HG03571 (cell line): Measurements from ENCODE around the gene CABLES1.
A peak's percentile ranks its signal among the peaks of the same experiment; 100 is the strongest.
"Not testable (repeated sequence)": the region's sequence is repeated elsewhere in the genome, so short reads cannot be mapped to it uniquely, and the experiment has no call there.

Experiments used
- ATAC-seq: cut with Tn5 transposase; IDR thresholded peaks from one replicate; pipeline ENCODE4 v1.9.1; 2021; ENCODE audit not compliant: unreplicated experiment

CABLES1 gene, protein sequence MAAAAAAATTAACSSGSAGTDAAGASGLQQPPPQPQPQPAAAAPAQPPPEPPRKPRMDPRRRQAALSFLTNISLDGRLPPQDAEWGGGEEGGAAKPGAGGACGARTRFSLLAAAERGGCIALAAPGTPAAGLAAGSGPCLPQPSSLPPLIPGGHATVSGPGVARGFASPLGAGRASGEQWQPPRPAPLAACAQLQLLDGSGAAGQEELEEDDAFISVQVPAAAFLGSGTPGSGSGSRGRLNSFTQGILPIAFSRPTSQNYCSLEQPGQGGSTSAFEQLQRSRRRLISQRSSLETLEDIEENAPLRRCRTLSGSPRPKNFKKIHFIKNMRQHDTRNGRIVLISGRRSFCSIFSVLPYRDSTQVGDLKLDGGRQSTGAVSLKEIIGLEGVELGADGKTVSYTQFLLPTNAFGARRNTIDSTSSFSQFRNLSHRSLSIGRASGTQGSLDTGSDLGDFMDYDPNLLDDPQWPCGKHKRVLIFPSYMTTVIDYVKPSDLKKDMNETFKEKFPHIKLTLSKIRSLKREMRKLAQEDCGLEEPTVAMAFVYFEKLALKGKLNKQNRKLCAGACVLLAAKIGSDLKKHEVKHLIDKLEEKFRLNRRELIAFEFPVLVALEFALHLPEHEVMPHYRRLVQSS

GRCh38 chr18:23134780-23135549 lies at the start of gene CABLES1:
Gene CABLES1 (plus strand): TSS chr18:23135485. CDS start chr18:23135763, 278 bp downstream.
- ATAC-seq, result peak; percentile 18

GRCh38 chr18:23087352-23087751 lies 47.9 kb upstream of the CABLES1 start:
- no peak for ATAC-seq

GRCh38 chr18:23088310-23088709 lies 47.0 kb upstream of the CABLES1 start:
- no peak for ATAC-seq

GRCh38 chr18:23091017-23091993 lies 44.0 kb upstream of the CABLES1 start:
- peak; percentile 75 for ATAC-seq

DNA sequence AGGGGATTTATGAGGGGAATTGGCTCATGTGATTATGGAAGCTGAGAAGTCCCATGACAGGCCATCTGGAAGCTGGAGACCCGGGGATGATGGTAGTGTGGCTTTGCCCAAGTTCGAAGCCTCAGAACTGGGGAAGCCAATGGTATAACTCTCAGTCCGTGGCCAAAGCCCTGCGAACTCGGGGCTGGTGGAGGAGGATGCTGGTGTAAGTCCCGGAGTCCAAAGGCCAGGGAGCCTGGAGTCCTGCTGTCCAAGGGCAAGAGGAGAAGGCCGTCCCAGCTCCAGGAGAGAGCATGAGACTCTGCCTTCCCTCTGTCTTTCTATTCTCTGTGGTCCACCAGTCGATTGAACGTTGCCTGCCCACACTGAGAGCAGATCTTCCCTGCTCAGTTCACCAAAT lies 43.2 kb upstream of the CABLES1 start:
- no peak for ATAC-seq

DNA sequence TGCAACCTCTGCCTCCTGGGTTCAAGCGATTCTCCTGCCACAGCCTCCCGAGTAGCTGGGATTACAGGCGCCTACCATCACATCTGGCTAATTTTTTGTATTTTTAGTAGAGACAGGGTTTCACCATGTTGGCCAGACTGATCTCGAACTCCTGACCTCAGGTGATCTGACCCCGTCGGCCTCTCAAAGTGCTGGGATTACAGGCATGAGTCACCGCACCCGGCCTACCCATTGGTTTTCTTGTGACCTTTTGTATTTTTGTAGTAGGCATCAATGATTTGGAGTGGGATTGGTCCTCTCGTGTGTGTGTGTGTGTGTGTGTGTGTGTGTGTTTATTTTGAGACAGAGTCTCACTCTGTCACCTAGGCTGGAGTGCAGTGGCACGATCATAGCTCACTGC lies 42.2 kb upstream of the CABLES1 start:
- not testable (repeated sequence) for ATAC-seq

GRCh38 chr18:23093772-23094171 lies 41.5 kb upstream of the CABLES1 start:
- no peak for ATAC-seq

DNA sequence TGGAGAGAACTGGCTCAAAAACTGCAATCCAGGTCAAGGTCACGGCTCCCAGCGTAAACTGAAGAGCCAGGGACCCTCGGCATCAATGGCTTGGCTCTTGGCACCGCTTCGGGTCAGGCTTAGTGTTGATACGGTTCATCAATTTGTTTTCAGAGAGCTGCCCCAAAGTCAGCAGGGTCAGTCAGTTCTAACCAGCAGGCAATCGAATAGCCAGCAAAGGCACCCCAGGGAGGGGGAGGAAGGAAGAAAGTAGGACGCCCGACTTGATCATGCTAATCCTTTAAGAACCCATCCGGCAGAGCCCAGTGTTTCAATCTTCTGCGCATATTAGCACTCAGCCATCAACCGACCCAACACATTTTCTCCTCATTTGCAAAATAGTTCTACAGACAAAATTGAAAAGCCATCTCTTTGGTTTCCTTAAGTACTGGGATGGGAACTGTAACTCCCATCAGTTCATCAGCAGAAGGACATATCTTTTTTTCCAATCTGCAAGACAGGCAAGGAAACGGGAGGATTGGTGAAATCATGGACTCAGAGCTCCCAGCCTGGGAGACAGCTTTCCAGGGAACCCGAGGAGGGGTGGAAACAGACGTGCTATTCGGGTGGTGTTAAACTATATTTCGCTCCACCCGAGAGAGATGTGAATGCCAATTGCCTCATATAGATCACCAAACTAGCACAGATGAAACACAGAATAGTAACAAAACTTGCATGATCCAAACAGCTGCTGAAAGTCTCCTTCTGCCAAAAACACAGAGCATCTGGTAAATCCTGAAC lies 40.7 kb upstream of the CABLES1 start:
- ATAC-seq, result no peak

DNA sequence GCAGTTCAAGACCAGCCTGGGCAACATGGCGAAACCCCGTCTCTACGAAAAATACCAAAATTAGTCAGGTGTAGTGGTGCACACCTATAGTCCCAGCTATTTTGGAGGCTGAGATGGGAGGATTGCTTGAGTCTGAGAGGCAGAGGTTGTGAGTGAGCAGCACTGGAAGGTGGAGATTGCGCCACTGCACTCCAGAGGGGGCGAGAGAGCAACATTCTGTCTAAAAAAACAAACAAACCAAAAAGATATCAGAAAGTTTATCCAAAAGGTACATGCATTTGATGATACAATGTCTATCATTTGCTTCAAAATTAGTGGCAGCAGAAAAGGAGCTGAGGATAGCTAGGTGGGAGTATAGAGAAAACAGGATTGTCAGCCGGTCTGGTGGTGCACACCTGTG lies 39.8 kb upstream of the CABLES1 start:
- no peak for ATAC-seq

GRCh38 chr18:23097016-23097415 lies 38.3 kb upstream of the CABLES1 start:
- ATAC-seq, result not testable (repeated sequence)

DNA sequence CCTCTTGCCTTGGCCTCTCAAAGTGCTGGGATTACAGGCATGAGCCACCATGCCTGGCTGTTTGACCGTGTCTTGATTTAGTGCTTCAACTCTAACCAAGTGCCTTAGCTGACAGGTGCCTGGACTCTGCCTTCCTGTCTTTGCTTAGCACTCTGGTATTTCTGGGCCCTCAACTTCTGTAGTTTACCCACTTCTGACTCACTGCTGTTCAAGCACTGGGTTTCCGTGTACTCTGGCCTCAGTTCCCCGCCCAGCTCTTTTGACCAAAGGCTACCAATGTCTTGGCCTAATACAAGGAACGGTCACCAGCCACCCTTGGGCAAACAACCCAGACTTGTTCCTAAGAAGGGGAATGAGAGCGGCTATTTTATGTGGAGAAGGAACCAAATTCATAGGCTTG lies 35.7 kb upstream of the CABLES1 start:
- no peak for ATAC-seq

DNA sequence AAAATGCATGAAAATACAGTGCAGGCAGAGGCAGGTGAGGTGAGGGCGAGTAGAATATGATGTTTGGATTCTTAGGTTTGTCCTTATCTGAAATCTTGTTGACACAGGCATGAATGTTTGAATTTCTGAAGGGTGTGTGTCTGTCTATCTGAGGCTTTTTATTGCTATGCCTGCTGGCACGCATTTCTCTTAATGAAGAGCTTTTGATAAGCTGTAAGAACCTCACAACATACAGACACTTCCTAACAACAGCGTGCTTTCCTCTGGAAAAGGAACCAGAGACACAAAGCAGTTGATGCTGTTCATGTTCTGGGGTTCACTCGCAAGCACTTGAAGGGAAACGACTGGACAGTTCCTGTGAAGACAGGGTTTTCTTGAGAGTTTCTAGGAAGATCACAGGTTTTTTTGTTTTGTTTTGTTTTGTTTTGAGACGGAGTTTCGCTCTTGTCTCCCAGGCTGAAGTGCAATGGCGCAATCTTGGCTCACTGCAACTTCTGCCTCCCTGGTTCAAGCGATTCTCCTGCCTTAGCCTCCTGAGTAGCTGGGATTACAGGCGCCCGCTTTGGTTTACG lies 33.3 kb upstream of the CABLES1 start:
- no peak for ATAC-seq

DNA sequence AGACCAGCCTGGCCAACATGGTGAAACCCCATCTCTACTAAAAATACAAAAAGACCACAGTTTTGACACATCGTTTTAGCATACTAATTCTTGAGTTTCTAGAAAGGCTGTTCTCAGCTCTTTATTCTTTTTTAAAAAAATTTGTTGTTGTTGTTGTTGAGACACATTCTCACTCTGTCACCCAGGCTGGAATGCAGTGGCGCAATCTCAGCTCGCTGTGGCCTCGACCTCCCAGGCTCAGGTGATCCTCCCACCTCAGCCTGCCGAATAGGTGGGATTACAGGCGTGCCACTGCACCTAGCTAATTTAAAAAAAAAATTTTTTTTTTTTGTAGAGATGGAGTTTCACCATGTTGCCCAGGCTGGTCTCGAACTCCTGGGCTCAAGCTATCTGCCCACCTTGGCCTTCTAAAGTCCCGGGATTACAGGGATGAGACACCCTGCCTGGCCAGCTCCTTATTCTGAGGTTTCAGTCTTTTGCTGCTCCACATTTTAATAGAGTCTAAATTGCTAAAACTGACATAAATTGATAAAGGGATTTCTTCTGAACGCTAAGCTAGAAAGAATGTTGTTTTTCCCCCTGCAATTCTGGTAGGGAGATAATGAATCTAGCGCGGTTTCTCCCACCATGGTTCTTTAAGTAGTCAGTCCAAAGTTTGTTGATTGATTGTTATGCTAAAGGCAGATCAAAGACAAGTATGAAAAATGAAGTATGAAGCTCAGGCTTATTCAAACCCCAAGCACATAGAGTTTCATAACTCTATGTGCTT lies 32.6 kb upstream of the CABLES1 start:
- ATAC-seq, result no peak

DNA sequence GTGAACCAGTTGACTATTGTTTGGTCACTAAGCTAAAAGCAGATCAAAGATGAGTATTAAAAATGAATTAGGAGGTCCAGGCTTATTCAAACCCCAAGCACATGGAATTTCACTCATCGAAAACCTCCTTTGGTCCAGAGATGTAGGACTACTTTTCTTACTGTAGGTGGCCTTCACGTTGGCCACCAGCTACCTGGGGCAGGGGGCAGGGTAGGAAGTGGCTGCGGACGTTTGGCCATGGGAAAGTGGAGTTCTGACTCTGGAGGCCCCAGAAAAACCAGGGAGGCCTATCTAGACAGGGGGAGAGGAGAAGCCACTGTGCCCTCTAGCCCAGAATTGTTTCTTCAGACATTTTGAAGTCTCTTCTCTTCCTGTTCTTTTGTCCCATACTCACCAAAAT lies 31.8 kb upstream of the CABLES1 start:
- ATAC-seq, result no peak

GRCh38 chr18:23105030-23105429 lies 30.3 kb upstream of the CABLES1 start:
- ATAC-seq, result no peak

GRCh38 chr18:23105581-23106219 lies 29.6 kb upstream of the CABLES1 start:
- no peak for ATAC-seq

DNA sequence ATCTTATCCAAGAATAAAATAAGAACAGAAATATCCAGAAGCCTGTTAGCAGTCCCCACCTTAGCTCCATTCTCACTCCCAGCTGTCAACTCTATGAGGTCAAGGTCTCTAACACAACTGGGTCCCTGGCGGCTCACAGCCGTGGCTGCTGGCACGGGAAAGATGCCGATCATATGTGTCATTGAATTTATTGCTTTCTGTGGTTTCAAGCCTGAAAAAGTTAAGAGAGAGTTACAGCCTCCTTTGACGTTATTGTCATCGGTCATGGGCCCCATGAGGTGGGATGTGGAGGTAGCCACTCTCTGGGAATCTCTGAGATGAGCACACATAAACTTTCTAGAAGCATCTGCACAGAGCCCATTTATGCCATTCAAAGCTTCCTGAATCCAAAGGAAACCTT lies 28.7 kb upstream of the CABLES1 start:
- ATAC-seq, result no peak

DNA sequence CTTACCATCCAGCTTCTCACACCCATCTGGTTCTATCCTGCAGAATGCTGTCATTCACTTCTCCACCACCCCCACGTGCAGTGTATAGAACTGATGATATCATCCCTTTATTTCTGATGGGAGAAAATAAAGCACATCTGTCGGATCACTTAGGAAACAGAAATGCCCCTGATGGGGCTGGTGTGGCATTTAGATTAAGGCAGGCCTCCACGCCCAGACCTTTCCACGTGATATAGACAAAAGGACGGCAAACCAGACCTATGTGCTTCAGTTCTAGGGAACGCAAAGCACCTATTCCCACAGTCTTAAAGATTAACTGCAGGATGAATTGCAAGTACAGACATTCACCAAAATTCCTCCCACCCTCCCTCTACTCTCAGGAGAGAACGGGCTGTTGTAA lies 27.6 kb upstream of the CABLES1 start:
- no peak for ATAC-seq
